ENCODE results near the gene GALNT2. TPM values are rescaled to one million over a fixed set of nuclear protein-coding genes. Genes with fewer than 3 reads are reported as not detected.

Gene GALNT2
- total RNA-seq, 1 donor from 2014 or later, result 60.7 TPM

GRCh38 chr1:230047114-230047865, 19.7 kb upstream of the GALNT2 start:
- Histone ChIP-seq H3K27me3 (ENCODE audit: control insufficient read depth, insufficient read depth, low read length) (no peaks in the 10 kb centered on the region), H3K4me3 (ENCODE audit: low read depth, low read length) (no peak overlapping the region), H3K36me3 (ENCODE audit: control insufficient read depth, insufficient read depth, low read length) (no peaks in the 10 kb centered on the region)
- DNase-seq (ENCODE audit: low read depth), result peak; percentile 63
- TF ChIP-seq CTCF (IDR thresholded peaks at IDR 0.05; ENCODE audit: insufficient read depth, low read length, poor library complexity, severe bottlenecking), result no peak

- no peak overlapping the region for H3K4me3 ChIP-seq (ENCODE audit: low read depth, low read length)
- no peak for TF ChIP-seq CTCF (IDR thresholded peaks at IDR 0.05; ENCODE audit: insufficient read depth, low read length, poor library complexity, severe bottlenecking)
- DNase-seq (ENCODE audit: low read depth), result no peak
These were observed 18.7 kb upstream of the GALNT2 start for GRCh38 chr1:230048322-230048721.

GRCh38 chr1:230048922-230049321, 18.1 kb upstream of the GALNT2 start:
- no peaks in the 10 kb centered on the region for H3K36me3 ChIP-seq (ENCODE audit: control insufficient read depth, insufficient read depth, low read length)
- no peak for TF ChIP-seq CTCF (IDR thresholded peaks at IDR 0.05; ENCODE audit: insufficient read depth, low read length, poor library complexity, severe bottlenecking)
- H3K27me3 ChIP-seq (ENCODE audit: control insufficient read depth, insufficient read depth, low read length), result no peaks in the 10 kb centered on the region
- no peak for DNase-seq (ENCODE audit: low read depth)
- no peak overlapping the region for H3K4me3 ChIP-seq (ENCODE audit: low read depth, low read length)

More at GRCh38 chr1:230048322-230048721, 18.7 kb upstream of the GALNT2 start:
- Histone ChIP-seq H3K36me3 (ENCODE audit: control insufficient read depth, insufficient read depth, low read length) (no peaks in the 10 kb centered on the region), H3K27me3 (ENCODE audit: control insufficient read depth, insufficient read depth, low read length) (no peaks in the 10 kb centered on the region)

- H3K36me3 ChIP-seq (ENCODE audit: control insufficient read depth, insufficient read depth, low read length), result no peaks in the 10 kb centered on the region
- no peaks in the 10 kb centered on the region for H3K27me3 ChIP-seq (ENCODE audit: control insufficient read depth, insufficient read depth, low read length)
- DNase-seq (ENCODE audit: low read depth), result no peak
- no peak for TF ChIP-seq CTCF (IDR thresholded peaks at IDR 0.05; ENCODE audit: insufficient read depth, low read length, poor library complexity, severe bottlenecking)
- H3K4me3 ChIP-seq (ENCODE audit: low read depth, low read length), result no peak overlapping the region
These were observed 17.3 kb upstream of the GALNT2 start for GRCh38 chr1:230049731-230050130.

GRCh38 chr1:230050973-230051735, 15.9 kb upstream of the GALNT2 start:
- TF ChIP-seq CTCF (IDR thresholded peaks at IDR 0.05; ENCODE audit: insufficient read depth, low read length, poor library complexity, severe bottlenecking), result no peak
- DNase-seq (ENCODE audit: low read depth), result no peak
- H3K4me3 ChIP-seq (ENCODE audit: low read depth, low read length), result no peak overlapping the region
- H3K36me3 ChIP-seq (ENCODE audit: control insufficient read depth, insufficient read depth, low read length), result no peaks in the 10 kb centered on the region
- no peaks in the 10 kb centered on the region for H3K27me3 ChIP-seq (ENCODE audit: control insufficient read depth, insufficient read depth, low read length)

All from kidney epithelial cell (primary cell).